HG02852 (cell line): ENCODE results near the gene CKAP5.

Experiments used
- ATAC-seq: cut with Tn5 transposase; IDR thresholded peaks from one replicate; pipeline ENCODE4 v1.9.1; 2021; ENCODE audit warnings: mild to moderate bottlenecking, moderate library complexity; ENCODE audit not compliant: unreplicated experiment

CKAP5 gene

DNA sequence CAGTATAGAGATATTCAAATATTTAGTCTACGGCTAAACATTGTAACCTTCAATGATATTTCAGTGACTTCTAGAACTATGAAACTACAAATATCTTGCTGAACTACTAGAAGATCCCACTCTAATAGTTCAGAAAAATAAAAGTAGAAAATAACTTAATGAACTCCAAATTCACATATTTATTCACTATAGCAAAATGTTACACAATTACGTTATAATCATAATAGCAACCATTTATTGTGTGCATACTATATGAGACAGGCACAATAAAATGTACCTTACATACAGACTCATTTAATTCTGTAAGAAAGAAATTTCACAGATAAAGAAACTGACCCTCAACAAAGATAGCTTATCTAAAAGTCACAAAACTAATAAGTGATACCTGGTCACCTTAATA is 69.2 kb downstream of the CKAP5 start:
- no peak for ATAC-seq

DNA sequence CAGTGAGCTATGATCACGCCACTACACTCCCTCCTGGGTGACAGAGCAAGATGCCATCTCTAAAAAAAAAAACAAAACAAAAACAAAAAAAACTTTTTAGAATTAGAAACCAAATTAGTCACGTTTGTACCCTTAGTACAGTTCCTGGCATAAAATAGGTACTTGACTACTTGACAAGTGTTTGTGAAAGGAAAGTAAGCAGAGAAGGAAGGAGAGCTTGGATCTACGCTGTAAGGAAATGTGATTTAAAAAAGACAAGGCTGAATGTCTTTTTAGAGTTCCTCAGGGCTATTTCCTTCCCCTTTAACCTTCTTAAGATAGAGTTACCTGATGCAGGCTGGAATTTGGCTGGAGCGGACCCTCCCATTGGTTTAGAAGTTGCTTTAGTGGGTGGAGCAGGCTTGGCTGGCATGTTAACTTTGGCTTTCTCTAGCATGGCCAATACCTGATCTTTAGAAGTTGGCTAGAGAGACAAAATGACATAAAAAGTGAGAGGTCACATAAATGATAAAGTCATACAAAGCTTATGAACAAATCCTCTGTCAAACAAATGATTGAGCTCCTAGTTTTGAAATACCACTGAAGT is 76.4 kb downstream of the CKAP5 start:
- no peak for ATAC-seq

DNA sequence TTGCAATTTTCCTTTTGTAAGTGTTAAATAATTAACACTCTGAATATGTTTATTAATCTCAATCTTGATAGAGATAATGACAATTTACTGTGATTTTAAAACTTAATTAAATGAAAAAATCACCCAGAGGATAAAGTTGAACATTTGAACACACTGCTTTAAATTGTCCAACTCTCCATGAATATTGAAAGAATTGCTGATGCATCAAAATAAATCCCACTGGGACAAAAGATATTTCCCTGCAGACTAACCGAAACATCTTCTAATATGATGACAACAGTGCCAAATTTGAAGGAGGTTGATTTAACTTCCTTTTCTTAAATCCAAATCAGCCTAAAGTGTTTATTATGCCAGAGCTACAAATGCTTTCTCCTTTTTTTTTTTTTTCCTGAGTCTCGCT is 79.4 kb downstream of the CKAP5 start:
- ATAC-seq: no peak

DNA sequence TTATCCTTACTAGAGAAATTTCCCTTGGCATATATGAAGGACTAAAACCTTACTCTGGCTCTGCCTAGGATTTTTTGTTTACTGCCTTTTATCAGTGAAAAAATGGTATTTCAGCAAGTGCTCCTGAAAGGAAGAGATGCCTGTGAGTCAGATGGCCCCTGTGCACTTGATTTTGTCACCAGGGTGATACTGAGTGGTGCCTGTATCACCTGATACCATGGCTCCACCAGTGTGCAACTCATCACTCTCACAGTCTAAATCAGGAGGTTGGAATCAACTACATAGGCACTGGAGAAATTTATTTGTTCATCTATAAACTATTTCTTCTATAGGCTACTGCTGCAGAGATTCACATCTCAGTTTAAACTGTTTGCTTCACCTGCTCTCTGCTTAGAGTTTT is 83.8 kb downstream of the CKAP5 start:
- no peak for ATAC-seq

DNA sequence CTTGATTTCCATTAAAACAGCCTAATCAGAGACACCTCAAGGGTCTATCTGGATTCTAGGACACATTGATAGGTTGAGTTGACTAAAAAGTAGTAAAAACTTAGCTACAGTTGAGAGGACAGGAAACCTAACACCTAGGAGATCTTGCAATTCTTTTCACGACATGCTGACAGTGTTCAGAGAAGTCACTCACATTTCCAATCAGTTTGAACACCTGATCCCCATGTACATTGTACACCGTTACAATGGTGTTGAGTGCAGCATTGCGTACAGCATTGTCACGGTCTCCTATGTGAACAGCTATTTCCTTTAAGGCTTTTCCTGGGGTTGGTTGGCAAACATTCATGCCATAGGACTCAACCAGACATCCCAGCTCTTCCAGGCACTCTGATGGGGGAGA is 84.3 kb downstream of the CKAP5 start:
- no peak for ATAC-seq

DNA sequence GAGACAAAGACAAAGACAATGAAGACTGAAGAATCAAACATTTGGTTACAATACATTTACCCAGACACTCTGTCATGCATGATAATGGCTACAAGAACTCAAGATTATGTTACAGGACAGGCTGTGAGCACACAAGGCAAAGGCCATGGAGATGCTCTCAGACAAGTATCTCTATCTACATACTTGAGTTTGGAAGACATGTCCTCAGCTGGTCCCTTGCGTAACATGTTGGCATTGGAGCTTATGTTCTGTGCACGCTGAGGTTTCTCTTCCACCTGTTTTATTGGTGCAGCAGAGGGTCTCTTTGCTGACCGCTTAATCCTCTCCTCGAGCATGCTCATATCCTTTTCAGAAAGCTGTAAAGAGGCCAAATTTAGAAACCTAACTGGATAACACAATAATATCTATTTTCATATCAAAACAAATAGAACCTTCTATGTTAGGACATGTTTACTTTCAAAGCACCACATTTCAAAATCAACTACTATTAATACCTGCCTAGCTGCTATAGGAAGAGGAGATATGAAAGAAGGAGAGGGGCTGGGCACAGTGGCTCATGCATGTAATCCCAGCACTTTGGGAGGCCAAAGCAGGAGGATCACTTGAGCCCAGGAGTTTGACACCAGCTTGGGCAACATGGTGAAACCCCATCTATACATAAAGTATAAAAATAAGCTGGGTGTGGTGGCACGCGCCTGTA is 85.5 kb downstream of the CKAP5 start:
- ATAC-seq: no peak

DNA sequence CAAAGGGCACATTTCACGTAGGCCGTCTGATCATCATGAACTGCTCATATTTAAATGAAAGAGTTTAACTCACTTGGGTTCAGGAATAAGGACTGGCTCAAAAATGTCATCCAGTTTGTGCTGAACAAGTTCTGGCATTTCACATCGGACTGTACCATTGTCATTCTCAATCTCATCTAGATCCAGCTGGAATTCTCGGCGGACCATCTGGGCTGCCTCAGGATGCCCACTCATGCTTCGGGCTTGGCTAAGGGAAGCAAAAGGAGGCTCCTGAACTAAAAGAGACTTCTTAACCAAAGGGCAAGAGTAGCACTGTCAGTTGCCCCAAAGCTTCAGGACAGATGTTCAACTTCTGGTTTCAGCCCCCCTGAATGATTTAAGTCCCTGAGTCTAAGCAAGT is 86.9 kb downstream of the CKAP5 start:
- ATAC-seq: no peak

DNA sequence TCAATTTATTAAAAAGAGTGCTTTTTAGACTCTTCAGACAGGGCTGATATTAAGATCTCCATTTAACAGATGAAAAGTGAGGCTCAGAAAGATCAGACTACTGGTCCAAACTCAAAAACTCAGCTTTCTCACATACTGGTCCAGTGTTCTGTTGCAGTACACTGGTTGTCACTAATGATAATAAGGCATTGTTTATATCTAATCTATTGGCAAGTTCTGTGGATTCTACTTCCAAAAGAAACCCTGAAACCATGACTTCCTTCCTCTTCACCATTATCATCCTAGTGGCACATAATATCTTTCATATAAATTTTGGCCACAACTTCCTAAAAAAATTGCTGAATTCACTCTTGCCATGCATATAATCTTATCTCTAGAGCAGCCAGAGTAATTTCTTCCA is 90.1 kb downstream of the CKAP5 start:
- no peak for ATAC-seq

DNA sequence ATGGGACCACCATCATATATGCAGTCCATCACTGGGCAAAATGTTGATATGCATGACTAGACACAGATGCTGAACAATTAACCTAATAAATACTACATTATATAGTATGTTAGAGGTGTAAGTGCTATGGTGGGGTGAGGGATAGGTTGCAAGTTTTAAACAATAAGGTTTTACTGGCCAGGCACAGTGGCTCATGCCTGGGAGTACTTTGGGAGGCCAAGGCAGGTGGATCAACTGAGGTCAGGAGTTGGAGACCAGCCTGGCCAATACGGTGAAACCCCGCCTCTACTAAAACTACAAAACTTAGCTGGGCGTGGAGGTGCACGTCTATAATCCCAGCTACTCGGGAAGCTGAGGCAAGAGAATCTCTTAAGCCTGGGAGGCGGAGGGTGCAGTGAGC is 98.9 kb downstream of the CKAP5 start:
- ATAC-seq: no peak

DNA sequence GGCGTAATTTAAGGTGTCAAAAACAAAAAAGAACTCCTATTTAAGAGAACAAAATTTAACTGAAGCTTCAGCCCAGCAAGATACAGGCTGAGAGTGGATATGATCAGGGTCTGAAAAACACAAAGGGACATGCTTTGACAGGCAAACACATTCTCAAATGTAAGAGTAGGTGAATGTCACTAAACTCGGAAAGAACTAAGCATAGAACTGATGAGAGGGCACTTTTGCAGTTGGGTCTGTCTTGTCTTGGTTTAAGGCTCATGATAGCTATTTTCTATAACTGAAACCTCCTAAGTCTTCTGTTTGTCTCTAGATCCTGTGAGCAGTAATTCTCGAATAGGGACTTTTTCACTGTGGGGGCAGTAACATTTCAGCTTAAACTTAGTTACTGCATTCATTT is 100.1 kb downstream of the CKAP5 start:
- no peak for ATAC-seq

DNA sequence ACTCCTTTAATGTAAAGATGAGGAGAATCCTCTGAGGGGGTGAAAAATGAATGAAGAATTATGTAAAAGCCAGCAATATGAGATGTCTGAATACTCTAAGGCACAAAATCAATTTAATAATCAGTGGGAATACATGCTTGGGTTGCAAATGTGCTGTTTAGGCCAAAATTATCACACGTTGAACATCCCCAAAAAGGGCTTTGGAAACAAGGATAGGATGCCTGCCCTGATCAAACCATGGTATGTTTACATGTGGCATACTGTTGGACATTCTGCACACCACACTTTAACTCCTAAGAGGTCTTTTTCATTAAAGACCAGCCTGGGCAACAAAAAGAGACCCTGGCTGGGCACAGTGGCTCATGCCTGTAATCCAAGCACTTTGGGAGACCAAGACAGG is 100.8 kb downstream of the CKAP5 start:
- ATAC-seq: no peak

DNA sequence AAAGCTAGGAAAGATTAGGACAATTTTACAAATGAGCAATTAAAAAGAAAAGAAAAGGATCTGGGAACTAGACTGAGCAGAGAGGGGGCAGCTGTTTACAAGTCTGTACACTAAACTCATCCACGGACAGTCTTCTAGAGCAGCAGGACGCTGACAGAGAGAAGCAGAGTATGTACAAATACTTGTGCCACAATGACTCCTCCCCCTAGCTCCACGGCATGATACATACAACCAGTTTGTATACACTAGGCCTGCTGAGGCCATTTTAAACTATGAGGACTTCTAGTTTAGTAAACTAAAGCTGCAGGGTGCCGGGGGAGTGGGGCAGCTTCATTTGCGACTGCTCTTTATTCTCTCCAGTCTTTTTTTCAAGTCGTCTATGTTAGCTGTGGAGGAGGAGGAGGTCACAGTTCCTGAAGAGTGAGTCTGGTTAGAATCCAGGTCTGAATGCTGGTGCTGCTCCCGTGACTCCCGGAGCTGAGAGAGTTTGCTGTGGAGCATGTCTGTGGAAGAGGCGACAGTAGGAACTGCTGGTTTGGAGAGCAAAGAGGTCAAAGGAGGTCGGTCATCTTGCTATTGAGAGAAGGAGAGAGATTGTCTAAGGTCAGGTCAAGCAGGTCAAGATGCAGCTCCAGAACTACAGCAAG is 102.3 kb downstream of the CKAP5 start:
- no peak for ATAC-seq

DNA sequence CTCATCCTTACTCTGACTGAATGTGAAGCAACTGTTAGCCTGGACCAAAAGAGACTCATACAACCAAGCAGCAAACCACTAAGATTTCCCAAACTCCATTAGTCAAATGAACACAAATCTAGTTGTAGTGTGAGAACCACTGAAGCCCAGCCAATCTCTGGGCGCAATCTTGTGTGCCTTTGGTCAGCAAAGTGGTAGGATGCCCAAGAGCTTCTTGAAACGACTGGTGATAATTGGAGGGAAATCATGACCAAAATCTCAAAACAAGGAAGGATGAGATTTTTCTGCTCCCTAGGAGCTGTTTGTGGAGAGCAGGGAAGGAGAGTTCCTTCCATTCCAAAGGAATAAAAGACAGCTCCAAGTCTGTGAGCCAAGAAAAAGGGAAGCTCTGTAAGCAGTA is 103.0 kb downstream of the CKAP5 start:
- ATAC-seq: no peak

DNA sequence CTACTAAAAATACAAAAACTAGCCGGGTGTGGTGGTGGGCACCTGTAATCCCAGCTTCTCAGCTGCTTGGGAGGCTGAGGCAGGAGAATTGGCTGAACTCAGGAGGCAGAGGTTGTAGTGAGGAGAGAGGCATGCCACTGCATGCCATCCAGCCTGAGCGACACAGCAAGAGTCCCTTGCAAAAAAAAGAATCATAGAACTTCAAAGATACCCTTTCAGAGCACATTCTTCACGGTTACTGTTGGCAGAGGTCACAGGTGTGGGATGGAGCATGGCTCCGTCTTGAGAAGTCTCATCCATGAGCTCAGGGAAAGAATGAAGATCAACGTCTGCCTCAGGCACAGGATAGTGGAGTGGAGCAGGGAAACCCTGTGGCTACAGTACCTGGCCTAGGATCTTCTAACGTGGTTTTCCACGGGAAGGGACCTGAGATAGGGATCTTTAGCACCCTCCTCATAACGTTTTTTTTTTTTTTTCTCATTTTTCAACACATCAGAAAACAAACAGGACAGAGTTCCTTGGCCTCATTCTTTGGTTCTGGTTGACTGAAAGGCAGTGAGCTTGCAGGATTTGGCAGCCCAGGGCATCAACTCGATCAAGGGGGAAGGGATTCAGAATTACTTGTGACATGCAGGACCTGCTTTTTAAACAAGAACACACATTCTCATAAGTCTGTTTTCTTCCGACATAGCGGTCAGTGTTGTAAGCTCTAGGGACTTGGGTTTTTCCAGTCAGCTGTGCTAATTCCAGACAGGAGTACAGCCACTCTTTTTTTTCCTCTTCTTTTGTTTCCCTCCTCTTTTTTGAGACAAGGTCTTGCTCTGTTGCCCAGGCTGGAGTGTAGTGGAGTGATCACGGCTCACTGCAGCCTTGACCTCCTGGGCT is 104.2 kb downstream of the CKAP5 start:
- ATAC-seq: no peak

DNA sequence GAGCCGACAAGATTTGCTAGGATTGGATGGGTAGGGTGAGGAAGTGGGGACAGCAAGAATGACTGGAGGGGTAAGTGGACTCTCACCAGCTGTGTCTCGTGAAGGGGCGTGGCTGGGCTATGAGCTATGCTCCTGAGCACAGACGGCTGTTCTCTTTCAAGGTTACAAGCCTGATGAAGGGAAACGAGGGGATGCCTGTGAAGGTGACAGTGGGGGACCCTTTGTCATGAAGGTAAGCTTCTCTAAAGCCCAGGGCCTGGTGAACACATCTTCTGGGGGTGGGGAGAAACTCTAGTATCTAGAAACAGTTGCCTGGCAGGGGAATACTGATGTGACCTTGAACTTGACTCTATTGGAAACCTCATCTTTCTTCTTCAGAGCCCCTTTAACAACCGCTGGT is 107.2 kb downstream of the CKAP5 start:
- ATAC-seq: no peak

DNA sequence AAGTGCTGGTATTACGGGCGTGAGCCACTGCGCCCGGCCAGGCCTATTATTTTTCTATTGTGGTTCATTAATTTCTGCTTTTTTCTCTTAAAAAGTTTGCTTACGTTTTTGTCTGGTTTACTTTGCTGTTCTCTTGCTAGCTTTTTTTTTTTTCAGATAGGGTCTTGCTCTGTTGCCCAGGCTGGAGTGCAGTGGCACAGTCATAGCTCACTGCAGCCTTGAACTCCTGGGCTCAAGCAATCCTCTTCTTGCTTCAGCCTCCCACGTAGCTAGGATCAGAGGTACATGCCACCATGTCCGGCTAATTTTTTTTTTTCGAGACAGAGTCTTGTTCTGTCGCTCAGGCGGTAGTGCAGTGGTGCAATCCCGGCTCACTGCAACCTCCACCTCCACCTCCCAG is 108.4 kb downstream of the CKAP5 start:
- ATAC-seq: no peak

DNA sequence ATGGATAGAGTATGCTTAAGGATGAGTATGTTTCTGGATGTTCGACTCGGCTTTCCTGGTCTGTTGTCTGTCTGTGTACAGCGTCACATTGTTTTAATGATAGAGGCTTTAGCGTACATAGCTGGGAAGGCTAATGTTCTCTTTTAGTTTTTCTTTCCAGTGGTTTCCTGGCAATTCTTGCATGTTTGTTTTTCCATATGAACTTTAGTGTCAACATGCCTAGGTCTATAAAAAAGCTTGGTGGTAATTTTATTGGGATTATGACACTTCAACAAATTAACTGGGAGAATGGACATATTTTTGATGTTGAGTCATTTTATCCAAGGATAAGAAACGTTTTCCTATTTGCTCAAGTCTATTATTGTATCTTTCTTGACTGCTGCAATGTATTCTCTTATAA is 109.5 kb downstream of the CKAP5 start:
- no peak for ATAC-seq

DNA sequence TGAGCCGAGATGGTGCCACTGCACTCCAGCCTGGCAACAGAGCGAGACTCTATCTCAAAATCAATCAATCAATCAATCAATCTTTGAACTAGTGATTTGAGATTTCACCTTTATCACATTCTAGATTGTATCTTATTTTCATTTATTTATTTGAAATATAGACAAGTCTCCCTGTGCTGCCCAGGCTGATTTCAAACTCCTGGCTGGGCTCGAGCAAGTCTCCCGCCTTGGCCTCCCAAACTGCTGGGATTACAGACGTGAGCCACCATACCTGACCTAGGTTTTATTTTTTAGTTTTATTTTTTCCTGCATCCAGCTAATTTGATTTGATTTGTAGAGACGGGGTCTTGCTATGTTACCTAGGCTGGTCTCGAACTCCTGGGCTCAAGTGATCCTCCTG is 109.9 kb downstream of the CKAP5 start:
- no peak for ATAC-seq

DNA sequence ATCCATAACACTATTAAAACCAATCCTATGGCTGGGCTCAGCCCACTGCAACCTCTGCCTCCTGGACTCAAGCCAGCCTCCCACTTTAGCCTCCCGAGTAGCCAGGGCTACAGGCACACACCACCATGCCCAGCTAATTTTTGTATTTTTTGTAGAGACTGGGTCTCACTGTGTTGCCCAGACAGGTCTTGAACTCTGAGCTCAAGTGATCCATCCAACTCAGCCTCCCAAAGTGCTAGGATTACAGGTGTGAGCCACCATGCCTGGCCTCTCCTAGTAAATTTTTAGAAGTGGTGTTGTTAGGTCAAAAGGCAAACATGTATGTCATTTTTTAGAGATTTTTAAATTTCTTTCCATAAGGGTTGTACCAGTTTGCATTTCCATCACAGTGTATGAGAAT is 112.8 kb downstream of the CKAP5 start:
- ATAC-seq: no peak

DNA sequence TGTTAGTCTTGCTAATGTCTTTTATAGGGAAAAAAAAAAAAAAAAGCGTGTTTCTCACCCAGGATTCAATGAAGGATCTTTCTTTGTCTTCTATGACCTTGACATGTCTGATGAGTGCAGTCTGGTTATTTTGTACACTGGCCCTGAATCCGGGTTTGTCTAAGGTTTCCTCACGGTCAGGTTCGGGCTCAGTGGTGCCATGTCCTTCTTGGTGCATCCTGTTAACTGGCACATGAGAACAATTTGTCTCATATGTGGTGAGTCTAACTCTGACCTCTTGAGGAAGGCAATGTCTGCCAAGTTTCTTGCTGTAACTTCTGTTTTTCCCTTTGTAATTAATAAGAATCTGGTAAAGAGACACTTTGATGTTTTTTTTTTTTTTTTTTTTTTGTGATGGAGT is 114.5 kb downstream of the CKAP5 start:
- no peak for ATAC-seq

DNA sequence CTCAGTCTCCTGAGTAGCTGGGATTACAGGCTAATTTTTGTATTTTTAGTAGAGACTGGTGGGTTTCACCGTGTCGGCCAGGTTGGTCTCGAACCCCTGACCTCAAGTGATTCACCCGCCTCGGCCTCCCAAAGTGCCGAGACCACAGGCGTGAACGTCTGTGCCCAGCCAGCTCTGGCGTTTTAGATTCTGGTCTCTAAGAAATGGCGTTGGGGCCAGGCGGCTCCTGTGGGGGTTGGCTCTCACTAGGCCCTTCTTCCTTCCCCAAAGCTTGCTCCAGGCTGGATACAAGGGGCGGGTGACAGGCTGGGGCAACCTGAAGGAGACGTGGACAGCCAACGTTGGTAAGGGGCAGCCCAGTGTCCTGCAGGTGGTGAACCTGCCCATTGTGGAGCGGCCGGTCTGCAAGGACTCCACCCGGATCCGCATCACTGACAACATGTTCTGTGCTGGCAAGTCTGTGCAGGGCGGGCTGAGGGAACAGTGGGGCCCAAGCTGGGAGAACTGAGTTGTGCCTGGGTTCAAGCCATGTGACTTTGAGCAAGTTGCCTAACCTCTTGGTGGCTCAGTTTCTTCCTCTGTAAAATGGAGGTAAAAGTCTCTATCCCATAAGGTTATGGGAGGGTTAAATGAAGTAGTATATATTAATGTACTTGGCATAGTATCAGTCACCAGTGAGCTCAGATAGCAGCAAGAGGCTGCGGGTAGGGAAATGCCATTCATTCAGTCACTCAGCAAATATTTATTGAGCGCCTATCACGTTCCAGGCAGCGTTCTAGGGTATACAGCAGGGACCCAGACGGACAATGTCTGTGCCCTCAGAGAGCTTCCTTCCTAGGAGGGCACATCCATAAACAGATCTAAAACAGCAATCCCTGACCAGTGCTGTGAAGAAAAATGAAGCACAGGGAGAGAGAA is 116.7 kb downstream of the CKAP5 start:
- no peak for ATAC-seq
